ENCODE results near the gene PDPK1.
A peak's percentile ranks its signal among the peaks of the same experiment; 100 is the strongest.

DNA sequence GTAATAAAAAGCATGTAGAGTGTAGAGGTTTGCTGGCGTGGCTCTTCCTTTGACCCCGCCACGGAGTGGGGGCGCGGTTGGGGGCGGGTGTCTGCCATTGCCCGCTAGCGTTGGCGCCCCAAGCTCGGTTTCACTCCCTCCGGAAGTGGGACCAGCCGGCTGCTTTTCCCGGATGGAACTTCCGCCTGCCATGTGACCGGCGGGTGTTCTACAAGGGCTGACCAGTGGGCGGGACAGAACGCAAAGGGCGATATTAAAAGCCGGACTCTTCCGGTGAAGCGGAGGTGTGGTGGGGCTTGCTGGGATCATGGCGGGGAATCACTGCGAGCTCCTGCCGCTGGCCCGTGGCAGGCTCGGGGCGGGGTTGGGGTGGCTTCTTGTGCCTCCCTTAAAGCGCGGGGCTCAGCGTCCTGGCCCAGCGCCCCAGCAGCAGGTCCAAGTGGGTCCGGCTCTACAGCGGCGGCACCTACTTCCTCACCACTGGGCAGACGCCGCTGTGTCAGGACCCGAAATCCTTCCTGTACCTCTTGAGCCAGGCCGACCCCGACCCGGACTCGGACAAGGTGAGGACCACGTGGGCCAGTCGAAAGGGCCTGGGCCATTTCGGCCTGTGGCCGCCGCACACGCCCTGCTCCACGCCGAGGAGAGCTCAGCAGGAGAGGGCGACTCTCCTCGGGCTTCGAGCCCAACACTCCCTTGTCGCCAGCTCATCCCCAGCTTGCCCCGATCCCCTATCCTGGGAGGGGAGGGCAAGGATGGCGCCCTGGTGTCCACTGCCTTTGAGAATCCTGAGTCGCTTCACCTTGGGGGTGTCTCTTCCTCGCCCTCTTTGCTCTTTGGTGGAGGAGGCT is 65.6 kb downstream of the PDPK1 start:
- TF ChIP-seq RAD21 (IDR thresholded peaks at IDR 0.05; ENCODE audit: low read depth) (no peak), CREB1 (IDR thresholded peaks at IDR 0.05; ENCODE audit: low read depth) (0 out of 2 replicates have a peak, but pooled peaks have one; percentile 40), CEBPB (IDR thresholded peaks at IDR 0.05) (no peak)
- TF ChIP-seq, protein P1, sequence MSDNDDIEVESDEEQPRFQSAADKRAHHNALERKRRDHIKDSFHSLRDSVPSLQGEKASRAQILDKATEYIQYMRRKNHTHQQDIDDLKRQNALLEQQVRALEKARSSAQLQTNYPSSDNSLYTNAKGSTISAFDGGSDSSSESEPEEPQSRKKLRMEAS (IDR thresholded peaks at IDR 0.05) = peak; percentile 94
